GM11168 (cell line): ENCODE measurements around the gene DLG2.
"Not testable (repeated sequence)": the region's sequence is repeated elsewhere in the genome, so short reads cannot be mapped to it uniquely, and the experiment has no call there.

Experiments
- in situ Hi-C: fragments of 300-500 bp; cut with MboI; formaldehyde crosslinking; loops from one replicate; pipeline ENCODE4 v1.12.0; 2022; ENCODE audit warnings: low sequenced_read_pairs; ENCODE audit not compliant: unreplicated experiment

DLG2 gene

DNA sequence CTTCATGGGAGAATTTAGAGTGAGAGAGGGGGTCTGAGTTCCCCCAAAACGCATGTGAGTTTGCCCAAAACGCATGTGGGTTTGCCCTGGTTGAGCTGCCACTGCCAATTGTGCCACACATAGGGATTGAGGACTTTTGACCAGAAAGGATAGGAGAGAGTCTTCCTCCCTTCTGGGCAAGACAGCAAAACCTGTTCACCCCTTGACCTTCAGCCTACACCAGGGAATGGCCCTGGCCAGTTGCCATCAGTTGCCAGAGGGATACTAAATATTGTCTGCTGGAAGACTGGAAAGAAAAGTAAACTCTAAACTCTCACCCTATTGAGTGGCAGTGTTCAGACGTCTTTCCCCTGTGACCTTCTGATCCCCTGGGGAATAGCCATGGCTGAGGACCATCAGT, 363.8 kb downstream of the DLG2 start:
- in situ Hi-C loops, result no loop called here

DNA sequence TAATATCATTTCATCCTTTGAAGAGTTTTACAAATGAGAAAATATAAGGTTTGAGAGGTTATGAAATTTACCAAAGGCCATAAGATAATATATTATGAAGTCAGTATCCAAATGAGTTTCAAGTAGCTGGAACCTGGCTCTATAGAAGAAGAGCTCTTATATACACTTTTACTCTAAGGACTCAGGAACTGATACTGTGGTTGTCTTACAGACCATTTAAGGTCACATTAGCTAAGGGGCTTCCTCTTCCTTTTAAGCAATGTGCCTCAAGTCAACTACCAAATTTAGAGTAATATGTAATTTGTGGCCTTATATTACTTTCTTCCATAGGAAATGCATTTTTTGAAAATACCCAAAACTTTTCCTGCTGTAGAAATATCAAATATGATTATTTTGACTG, 369.3 kb downstream of the DLG2 start:
- in situ Hi-C loops, result no loop called here

DNA sequence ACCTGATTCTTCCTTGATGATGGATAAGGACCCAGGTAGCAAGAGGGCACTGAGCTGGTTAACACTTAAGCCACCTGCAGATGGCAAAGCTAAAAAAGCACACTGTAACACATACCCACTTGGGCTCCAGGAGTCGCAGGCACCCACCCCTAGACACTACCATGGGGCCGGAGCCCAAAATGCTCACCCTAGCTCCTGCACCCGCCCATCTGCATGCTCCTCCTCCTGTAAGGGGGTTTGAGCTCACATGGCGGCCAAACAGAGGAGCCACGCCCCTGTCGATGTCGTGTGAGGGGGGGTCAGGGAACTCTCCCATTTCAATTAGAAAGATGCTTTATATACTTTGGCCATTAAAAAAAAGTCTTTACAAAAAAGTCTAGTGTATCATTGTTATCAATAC, 370.7 kb downstream of the DLG2 start:
- in situ Hi-C loops, result no loop called here

DNA sequence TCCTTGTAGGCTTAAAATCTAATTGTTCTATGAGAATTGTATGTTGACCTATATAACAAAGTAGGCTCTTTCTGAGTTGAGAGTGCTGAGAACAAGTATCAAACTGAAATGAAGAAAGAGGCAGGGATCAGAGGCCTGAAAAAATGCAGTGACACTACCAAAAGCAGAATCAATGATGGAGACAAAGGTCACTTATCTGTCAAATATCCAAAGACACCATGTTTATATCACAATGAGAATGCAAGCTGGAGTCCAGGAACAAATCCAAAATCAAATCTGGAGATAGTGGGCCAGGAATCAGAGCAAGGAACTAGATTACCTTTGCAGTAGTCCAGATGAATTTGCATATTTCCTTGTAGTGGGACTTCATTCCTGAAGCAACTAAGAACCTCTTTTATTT, 377.7 kb downstream of the DLG2 start:
- in situ Hi-C loops, result no loop called here

DNA sequence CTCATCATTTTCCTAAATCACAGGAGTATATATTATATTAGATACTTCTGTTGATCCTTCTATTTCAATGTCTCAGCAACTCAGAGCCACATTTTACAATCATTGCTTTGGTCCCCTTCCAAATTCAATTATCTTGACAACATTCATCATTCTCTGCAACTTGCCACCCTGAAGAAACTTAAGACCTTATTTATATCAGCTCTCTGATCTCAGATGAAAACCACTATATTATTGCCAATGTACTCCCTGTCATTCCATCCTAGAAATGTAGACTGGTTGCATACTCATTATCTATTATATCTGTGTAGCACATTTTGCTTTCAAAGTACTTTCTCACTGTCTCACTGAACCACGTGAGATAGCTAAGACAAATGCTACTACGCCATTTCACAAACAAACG, 379.3 kb downstream of the DLG2 start:
- in situ Hi-C loops, result no loop called here

DNA sequence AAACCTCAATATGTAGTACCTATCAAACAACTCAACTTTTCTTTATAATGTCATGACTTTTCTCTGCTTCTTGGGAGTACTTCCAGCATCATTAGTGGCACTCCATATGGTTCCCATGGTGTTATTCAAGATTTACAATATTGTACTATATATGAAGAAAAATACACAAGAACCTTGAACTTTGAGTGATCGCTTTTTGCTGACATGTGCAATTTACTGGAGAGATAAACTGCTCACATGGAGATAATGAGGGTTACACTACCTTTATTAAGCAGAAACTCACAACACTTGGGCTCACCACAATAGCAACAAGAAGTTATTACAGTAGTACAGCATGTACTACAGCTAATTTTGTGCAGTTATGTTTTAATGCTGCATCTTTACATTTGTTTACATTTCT, 388.2 kb downstream of the DLG2 start:
- in situ Hi-C loops, result no loop called here

DNA sequence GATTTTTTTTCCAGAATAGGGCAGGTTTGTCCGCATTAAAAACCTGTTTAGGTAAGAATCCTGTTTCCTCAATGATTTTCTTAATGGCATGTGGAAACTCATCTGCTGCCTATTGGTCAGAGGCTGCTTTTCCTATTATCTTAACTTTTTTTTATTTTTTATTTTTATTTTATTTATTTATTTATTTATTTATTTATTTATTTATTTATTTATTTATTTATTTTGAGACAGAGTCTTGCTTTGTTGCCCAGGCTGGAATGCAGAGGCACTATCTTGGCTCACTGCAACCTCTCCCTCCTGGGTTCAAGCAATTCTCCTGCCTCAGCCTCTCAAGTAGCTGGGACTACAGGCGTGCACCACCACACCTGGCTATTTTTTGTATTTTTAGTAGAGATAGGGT, 389.1 kb downstream of the DLG2 start:
- in situ Hi-C loops, result not testable (repeated sequence)

DNA sequence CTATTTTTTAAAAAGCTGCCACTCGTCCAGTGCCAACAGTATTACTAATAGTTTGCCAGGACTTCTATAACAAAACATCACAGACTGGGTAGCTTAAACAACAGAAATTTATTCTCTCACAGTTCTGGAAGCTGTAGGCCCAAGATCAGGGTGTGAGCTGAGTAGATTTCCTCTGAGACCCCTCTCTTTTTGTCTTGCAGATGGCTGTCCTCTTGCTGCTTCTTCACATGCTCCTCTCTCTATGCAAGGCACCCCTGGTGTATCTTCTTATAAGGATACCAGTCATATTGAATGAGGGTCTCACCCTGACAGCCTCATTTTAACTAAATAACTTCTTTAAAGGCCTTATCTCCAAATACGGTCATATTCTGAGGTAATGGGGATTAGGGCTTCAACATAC, 390.9 kb downstream of the DLG2 start:
- in situ Hi-C loops, result no loop called here

DNA sequence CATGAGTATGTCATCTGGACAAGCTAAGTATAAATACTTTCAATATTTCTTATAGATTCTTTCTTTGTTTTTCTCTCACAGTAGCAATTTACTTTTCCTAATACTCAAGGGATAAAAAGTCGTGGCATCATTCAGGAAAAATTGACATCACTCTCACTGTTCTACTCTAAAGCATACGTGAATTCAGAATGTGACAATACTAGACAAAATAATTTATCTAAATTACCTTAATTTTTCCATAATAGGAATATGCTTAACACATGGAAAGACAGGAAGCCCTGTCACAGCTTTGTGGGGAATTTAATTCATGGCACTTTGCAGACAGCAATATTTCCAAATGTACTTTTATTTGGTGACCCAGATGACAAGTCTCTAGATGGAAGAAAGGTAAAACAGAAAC, 394.6 kb downstream of the DLG2 start:
- in situ Hi-C loops, result no loop called here

DNA sequence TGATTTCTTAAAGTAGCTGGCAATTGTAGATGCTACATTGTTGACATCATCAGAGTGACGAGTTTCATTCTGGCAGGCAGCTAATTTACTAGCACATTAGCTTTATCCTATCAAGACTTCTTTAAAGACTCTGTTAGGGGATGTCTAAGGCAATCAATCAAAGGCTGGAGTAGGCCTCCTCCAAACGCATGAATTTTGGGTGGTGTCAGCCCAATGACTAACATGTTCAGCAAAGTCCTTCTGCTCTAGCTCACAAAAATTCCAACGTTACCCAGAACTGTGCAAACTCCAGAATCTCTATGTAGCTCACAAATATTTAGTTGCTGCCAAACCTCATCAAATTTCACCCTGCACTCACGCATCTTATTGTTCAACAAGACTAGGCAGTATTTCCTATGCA, 395.6 kb downstream of the DLG2 start:
- in situ Hi-C loops, result no loop called here

DNA sequence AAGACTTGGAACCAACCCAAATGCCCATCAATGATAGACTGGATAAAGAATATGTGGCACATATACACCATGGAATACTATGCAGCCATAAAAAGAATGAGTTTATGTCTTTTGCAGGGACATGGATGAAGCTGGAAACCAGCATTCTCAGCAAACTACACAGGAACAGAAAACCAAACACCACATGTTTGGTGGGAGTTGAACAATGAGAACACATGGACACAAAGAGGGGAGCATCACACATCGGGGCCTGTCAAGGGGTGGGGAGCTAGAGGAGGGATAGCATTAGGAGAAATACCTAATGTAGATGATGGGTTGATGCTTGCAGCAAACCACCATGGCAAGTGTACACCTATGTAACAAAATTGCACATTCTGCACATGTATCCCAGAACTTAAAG, 397.4 kb downstream of the DLG2 start:
- in situ Hi-C loops, result not testable (repeated sequence)

DNA sequence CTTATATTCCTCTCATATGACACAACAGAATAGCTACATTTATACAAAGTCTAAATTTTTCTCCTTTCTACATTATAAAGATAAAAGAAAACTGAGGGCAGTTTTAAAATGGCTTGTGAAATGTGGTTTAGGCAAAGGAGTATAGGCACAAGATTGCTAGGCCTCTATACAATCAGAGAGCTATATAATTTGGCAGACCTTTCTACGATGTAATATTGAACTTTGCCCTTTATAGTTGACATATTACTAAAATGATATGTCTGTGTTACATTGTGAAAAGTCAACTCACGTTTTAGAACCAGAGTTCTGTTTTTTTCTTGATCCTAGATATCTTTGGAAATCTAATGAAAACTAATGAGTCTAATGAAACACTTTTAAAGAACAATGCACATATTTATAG, 430.2 kb downstream of the DLG2 start:
- in situ Hi-C loops, result no loop called here

DNA sequence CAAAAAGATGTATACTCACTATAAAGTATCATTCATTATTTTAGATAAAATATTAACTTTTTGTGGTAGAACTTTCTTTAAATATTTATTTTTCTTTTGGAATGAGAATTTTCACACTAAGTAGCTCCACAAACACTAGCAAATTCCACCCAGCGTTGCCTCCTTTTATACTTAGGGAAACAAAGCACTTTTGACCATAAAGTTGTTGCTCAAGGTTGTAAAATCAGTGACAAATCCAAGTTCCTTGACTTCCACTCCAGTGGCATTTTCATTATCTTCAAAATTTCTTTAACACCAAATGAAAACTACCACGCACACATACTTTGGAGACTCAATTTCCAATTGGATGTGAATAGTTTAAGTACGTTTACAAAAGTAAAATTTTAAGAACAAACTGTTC, 431.2 kb downstream of the DLG2 start:
- in situ Hi-C loops, result no loop called here

DNA sequence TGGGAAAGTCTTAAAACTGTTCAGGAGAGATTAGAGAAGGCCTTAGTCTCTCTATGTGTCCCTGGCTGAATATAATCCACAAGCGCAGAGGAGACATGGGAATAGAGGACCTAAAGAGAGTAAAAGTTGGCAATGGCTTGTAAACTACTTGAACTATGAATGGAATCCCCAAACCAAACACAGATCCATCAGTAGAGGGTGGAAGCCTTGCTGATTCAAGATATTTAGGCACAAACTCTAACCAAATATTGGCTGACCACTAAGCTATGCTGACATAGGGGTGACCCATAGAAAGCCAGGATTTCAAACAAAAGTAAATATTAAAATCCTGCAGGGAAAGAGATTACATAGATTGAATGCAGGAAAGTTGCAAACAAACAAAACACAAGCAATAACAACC, 439.2 kb downstream of the DLG2 start:
- in situ Hi-C loops, result no loop called here

DNA sequence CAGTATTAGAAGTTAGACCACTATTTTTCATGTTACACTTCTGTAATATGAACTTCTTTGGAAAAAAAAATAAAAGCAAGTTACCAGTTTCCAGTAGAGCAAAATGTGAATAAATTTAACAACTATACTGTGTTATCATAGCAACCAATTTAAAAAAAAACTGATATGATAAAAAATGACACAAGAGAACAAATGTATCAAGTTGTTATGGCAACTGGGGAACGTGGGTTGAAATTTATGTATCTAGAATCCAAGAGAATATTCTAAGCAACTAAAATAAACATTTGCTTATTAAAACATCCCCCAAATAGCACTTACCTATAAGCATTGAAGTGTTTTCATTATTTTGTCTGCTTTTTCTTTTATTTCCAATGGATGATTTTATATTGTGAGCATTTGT, 442.4 kb downstream of the DLG2 start:
- in situ Hi-C loops, result no loop called here

DNA sequence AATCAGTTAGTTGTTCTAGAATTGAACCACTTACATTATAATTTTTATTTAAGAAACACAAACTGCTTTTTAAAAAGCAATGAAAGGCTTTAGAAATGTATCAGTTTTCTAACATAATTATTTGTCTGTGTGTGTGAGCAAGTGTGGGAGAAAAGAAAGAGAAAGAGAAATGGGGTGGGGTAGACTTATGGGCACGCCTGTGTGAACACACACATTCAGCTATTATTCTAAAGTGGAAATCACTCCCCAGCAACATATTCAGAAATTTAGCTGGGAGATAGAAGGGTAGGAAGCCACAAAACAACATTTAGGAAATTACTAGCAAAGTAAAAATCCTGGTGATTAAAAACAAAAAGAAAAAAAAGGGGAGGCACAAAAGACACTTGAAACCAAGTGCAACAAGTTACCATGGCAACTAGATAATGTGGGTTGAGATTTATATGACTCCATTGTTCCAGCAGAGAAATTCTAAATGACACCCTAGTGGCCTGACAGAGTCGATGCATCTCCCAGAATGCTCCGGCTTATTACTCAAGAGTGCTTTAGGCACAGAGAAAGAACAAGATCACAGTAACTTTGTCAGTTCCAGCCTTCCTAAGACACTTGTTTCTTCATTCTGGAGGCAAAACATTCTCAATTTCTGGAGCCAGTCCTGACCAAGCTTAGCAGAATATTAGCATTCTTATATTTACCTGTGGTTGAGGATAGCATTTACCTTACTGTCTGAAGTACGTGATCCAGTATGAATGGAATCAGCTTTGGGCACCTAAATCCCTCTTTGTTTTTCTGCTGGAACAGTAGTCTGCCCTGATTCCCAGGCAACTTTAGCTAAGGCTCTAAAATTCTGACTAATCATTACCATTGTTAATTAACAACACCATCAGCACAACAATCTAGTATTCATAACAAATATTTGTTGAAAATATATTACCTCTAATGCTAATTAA, 444.4 kb downstream of the DLG2 start:
- in situ Hi-C loops, result no loop called here

DNA sequence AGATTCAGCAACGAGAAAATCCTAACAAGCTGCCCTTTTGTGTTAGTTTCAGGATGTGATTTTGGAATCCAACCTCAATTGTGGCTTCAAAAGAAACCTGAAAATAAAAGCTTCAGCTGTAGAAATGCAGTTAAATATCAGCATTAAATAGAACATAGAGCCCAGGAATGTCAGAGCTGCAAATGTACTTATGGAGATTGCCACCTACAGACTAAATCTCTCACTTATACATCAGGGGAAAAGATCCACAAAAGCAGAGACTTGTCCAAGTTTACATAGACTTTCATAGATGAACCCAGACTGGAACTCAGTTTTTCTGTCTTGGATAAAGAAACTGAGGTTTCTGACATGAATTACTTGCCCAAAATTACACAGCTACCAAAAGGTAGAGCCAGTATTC, 446.6 kb downstream of the DLG2 start:
- in situ Hi-C loops, result no loop called here

DNA sequence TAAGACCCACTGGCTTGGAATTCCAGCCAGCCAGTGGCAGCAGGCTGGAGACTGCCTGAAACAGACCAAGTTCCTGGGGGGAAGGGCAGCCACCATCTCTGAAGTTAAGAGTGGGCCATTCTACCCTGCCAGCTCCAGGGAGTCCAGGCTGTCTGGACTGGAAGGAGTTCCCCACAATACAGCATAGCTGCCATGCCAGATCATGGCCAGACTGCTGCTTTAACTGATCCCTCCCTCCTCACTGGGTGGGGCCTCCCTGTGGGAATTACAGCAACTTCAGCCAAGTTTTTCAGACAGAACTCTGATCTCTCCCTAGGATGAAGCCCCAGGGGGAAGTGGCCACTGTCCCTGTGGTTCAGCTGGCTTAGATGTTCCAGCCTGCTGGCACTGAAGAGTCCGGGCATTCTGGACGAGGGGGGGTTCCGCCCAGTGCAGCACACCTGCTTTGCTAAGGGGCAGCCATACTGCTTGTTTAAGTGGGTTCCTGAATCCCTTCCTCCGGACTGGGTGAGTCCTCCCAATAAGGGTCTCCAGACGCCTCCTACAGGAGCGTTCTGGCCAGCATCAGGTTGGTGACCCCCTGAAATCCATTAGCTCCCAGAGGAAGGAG, 455.4 kb downstream of the DLG2 start:
- in situ Hi-C loops, result no loop called here

DNA sequence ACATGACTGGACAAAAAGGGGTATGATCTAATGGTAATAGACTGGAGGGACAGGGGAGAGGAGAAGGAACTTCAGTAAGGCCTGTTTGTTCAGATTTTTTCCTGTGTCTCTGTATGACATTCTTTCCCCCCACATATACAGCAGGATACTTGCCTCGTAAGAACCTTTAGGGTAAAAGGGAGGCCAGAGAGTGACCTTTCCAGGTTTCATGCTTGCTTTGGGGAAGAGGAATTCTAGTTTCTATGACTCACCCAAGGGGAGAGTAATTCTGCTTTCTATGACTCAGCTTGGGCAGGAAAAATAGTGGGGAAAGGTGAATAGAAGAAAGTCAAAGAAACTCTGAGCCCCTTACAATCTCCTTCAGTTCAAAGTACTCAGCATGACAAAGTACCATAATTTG, 457.0 kb downstream of the DLG2 start:
- in situ Hi-C loops, result no loop called here

DNA sequence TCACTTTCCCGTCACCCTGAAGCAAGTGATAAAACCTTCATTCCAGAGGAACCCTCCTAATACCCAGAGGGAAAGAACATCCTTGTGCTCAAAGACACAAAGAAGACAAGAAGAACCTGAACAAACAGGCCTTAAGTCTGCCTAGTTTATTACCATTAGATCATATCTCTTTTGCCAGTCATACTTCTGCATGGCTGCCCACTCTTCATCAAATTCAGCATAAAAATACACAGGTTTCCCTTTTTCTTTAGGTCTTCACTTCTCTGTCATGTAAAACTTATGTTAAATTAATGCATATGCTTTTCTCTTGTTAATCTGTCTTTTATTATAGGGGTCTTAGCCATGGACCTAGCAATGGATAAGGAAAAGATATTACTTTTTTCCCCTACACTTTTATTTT, 459.7 kb downstream of the DLG2 start:
- in situ Hi-C loops, result no loop called here

DNA sequence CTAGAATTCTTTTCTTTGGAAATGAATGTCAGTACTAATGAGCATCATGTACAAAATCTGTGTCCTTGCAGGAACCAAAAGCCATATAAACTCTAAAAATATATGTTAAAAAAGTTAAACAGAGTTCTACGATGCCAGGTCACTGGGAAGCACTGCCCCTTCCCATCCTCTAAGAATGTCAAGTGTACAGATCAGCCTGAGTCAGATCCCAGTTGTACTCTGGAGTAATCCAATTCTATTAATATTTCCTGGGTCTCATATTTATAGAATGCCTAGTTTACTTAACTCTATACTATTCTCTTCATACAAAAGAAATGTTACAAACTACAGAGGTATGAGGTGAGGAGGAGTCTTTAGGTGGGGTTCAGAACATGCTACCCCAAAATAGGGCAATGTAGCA, 460.1 kb downstream of the DLG2 start:
- in situ Hi-C loops, result no loop called here

DNA sequence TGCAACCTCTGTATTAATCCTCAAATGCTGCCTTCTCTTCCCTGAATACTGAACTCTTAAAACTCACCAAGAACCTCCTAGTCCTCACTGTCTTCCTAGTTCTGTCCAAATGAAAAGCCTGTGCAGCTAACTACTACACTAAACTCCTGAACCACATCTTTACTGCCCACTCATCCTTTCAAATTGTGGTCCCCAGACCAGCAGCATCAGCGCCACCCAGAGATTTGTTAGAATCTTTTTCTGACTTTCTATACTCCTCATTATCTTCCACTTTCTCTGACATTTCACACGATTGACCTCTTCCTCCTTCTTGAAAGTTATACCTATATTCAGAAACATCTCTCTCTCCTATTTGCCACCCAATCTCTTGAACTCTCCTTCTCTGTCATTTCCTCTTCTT, 461.3 kb downstream of the DLG2 start:
- in situ Hi-C loops, result no loop called here
